ENCODE measurements around the gene CHST15. TPM values are rescaled to one million over a fixed set of nuclear protein-coding genes. Genes with fewer than 3 reads are reported as not detected.

Gene CHST15, protein sequence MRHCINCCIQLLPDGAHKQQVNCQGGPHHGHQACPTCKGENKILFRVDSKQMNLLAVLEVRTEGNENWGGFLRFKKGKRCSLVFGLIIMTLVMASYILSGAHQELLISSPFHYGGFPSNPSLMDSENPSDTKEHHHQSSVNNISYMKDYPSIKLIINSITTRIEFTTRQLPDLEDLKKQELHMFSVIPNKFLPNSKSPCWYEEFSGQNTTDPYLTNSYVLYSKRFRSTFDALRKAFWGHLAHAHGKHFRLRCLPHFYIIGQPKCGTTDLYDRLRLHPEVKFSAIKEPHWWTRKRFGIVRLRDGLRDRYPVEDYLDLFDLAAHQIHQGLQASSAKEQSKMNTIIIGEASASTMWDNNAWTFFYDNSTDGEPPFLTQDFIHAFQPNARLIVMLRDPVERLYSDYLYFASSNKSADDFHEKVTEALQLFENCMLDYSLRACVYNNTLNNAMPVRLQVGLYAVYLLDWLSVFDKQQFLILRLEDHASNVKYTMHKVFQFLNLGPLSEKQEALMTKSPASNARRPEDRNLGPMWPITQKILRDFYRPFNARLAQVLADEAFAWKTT
- 26.1 to 43.8 TPM (median 42.8 TPM) in 3 replicates for total RNA-seq
- long read RNA-seq, full-length matches to known transcripts: 17 of 37 reads
- long read RNA-seq, partial matches to known transcripts: 15 of 37 reads
- long read RNA-seq, other reads (novel, unspliced or antisense): 5 of 37 reads

- Mint-ChIP-seq H3K4me1 (ENCODE audit: low read depth) (peaks cover 41% of the 10 kb centered on the region), H3K9me3 (ENCODE audit: low read depth) (peaks cover 3% of the 10 kb centered on the region), H3K27ac (ENCODE audit: unreplicated experiment) (peak within 1 kb of the TSS; percentile 51), H3K36me3 (ENCODE audit: low read depth) (peaks cover 5% of the 10 kb centered on the region), H3K4me3 (ENCODE audit: unreplicated experiment) (peak within 1 kb of the TSS; percentile 74), H3K27me3 (ENCODE audit: low read depth) (peaks cover 13% of the 10 kb centered on the region)
- TF ChIP-seq CTCF (IDR thresholded peaks at IDR 0.05): peak; percentile 60
- DNase-seq (ENCODE audit: low spot score): peak; percentile 84
Measured at GRCh38 chr10:124092860-124093773, at the start of gene CHST15. Gene CHST15 (minus strand): TSS chr10:124093598. CDS start chr10:124046212, 47,386 bp downstream.

DNA sequence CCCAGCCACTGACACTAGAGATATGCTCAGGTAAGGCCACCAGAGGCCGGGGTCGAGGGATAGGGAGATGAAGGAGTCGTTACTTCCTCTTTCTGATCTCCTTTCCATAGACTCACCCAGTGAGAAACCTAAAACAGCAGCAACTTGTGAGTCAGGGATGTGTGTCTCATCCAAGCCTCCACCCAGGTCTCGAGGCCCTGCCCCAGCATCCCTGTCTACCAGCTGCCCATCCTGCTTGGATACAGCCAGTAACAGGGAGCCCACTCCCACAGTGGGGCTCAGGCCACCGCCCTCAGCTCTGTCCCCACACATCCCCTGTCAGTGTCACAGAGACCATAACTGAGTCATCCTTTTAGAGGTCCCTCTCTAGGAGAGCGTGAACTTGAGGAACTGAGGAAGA lies 49.6 kb upstream of the CHST15 start:
- no peak overlapping the region for H3K27ac Mint-ChIP-seq (ENCODE audit: unreplicated experiment)
- no peaks in the 10 kb centered on the region for H3K27me3 Mint-ChIP-seq (ENCODE audit: low read depth)
- no peak for TF ChIP-seq CTCF (IDR thresholded peaks at IDR 0.05)
- peaks cover 5% of the 10 kb centered on the region for H3K9me3 Mint-ChIP-seq (ENCODE audit: low read depth)
- no peak for DNase-seq (ENCODE audit: low spot score)
- no peak overlapping the region for H3K4me3 Mint-ChIP-seq (ENCODE audit: unreplicated experiment)
- H3K36me3 Mint-ChIP-seq (ENCODE audit: low read depth): peaks cover 2% of the 10 kb centered on the region
- peaks cover 21% of the 10 kb centered on the region for H3K4me1 Mint-ChIP-seq (ENCODE audit: low read depth)

DNA sequence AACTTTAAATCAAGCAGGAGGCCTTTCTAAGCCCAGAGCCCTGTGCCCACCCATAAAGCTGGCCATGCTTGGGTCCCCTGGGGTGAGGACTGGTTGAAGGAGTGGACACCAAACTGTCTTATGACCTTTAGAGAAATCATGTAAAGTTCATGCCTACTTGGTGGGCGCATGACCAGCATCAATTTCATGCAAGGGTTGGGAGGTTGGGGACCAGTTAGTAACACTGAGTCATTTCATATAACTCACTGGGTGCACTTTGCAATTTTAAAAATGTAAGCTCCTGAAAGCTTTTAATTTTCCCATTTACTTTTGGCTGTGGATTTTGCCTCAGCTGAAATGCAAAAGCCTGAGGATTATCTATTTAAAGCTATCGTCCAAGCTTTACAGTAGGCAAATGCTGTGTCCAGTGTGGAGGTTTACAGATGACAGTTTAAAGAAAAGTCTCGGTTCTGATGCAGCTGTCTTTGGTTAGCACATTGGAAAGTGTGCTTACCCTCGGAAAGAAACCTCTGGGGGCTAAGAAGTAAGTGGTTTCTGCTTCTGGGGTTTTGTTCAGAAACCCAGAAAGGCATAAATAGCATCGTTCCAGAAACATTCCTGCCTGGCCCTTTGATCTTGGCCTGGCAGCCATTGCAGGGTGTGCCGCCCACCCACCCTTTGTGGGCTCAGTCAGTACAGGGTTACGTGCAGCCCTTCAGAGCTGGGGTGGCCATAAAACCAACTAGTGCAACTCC lies 48.8 kb upstream of the CHST15 start:
- TF ChIP-seq CTCF (IDR thresholded peaks at IDR 0.05): no peak
- no peak overlapping the region for H3K4me3 Mint-ChIP-seq (ENCODE audit: unreplicated experiment)
- H3K4me1 Mint-ChIP-seq (ENCODE audit: low read depth): peaks cover 25% of the 10 kb centered on the region
- H3K9me3 Mint-ChIP-seq (ENCODE audit: low read depth): peaks cover 5% of the 10 kb centered on the region
- H3K27me3 Mint-ChIP-seq (ENCODE audit: low read depth): no peaks in the 10 kb centered on the region
- DNase-seq (ENCODE audit: low spot score): no peak
- peaks cover 2% of the 10 kb centered on the region for H3K36me3 Mint-ChIP-seq (ENCODE audit: low read depth)
- no peak overlapping the region for H3K27ac Mint-ChIP-seq (ENCODE audit: unreplicated experiment)

- peaks cover 5% of the 10 kb centered on the region for H3K9me3 Mint-ChIP-seq (ENCODE audit: low read depth)
- H3K4me3 Mint-ChIP-seq (ENCODE audit: unreplicated experiment): no peak overlapping the region
- peaks cover 15% of the 10 kb centered on the region for H3K4me1 Mint-ChIP-seq (ENCODE audit: low read depth)
- no peaks in the 10 kb centered on the region for H3K27me3 Mint-ChIP-seq (ENCODE audit: low read depth)
- DNase-seq (ENCODE audit: low spot score): no peak
- H3K36me3 Mint-ChIP-seq (ENCODE audit: low read depth): peaks cover 2% of the 10 kb centered on the region
- H3K27ac Mint-ChIP-seq (ENCODE audit: unreplicated experiment): no peak overlapping the region
- no peak for TF ChIP-seq CTCF (IDR thresholded peaks at IDR 0.05)
Measured at GRCh38 chr10:124138883-124139348, 45.5 kb upstream of the CHST15 start.

All from chondrocyte (in vitro differentiated cells).